AG04450 (cell line): ENCODE results near the gene SPATA31D1. TPM values are rescaled to one million over a fixed set of nuclear protein-coding genes. Genes with fewer than 3 reads are reported as not detected.

Experiments
- CTCF ChIA-PET: fragments of 300-600, 350-600 bp; formaldehyde crosslinking; extraction: SDS; loops from one replicate; lab custom pipeline; 2022; ENCODE audit warnings: antibody characterized with exemption, inconsistent platforms; lab: Charles Lee
- POLR2A ChIA-PET: fragments of 350-600 bp; formaldehyde crosslinking; extraction: SDS; loops from one replicate; lab custom pipeline; 2021; ENCODE audit warnings: antibody characterized with exemption, inconsistent platforms; lab: Yijun Ruan, JAX
- DNase-seq: peaks from one replicate; pipeline ENCODE4 v3.0.0-alpha.2; 2011; ENCODE audit warnings: low read depth, low spot score
- H3K27ac ChIP-seq: one replicate; pipeline ENCODE4 v1.5.1; 2012; ENCODE audit warnings: low read depth, low read length, control low read depth
- H3K27me3 ChIP-seq: one replicate; pipeline ENCODE4 v1.6.0; 2012; ENCODE audit warnings: low read length; ENCODE audit not compliant: control insufficient read depth, insufficient read depth
- H3K4me3 ChIP-seq: 2 replicates; pipeline ENCODE4 v1.5.1; 2011; ENCODE audit warnings: mild to moderate bottlenecking, low read depth, low read length, control low read depth
- H3K9me3 ChIP-seq: 2 replicates; pipeline ENCODE4 v1.5.1; 2012; ENCODE audit warnings: low read length; ENCODE audit not compliant: control insufficient read depth, insufficient read depth
- polyA plus RNA-seq: library from polyadenylated mRNA; depleted of rRNA; stranded (reverse); fragments of >200 nt; gene quantifications from 2 replicates; pipeline ENCODE4 v1.2.3, GENCODE V29; 2011
- TF ChIP-seq, protein P1 (sequence below): IDR thresholded peaks from 2 replicates; pipeline ENCODE4 v1.5.1; 2011; ENCODE audit warnings: low read depth, low read length, control low read depth, inconsistent platforms

Gene SPATA31D1
- polyA plus RNA-seq, 1 experiment, result not detected

DNA sequence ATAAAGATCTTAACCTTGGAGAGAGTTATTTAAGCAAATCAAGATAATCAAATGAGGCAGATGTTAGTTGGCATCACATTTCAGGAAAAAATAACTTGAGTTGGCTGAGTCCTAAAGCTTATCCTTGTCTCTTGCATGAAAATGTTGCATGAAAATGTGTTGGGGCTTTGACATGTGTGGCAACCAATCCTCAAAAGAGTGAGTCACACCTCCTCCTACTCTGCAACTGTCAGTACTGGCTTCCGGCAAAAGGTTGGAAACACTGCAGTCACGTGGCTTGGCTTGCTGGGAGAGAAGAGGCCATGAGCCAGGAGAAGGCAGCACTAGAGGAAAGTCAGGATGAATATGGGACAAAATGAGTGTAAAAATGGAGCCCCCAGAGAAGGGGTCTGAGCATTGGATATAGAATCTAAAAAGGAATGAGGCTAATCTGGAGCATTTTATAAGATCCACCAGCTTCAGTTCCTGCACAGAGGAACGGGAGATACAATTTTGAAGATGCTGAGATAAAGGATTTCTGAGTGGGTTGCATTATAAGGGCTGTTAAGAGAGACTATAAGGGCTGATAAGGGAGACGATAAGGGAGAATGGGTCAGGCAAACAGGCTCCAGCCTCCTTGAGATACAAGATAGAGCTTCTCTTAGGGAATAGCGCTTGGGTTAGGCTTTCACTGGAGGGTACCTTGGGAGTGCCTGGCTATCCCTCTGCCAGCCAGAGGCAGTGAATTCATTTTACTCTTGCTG is 43.1 kb downstream of the SPATA31D1 start:
- TF ChIP-seq, protein P1, sequence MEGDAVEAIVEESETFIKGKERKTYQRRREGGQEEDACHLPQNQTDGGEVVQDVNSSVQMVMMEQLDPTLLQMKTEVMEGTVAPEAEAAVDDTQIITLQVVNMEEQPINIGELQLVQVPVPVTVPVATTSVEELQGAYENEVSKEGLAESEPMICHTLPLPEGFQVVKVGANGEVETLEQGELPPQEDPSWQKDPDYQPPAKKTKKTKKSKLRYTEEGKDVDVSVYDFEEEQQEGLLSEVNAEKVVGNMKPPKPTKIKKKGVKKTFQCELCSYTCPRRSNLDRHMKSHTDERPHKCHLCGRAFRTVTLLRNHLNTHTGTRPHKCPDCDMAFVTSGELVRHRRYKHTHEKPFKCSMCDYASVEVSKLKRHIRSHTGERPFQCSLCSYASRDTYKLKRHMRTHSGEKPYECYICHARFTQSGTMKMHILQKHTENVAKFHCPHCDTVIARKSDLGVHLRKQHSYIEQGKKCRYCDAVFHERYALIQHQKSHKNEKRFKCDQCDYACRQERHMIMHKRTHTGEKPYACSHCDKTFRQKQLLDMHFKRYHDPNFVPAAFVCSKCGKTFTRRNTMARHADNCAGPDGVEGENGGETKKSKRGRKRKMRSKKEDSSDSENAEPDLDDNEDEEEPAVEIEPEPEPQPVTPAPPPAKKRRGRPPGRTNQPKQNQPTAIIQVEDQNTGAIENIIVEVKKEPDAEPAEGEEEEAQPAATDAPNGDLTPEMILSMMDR, result no peak
- Histone ChIP-seq H3K9me3 (no peaks in the 10 kb centered on the region), H3K27ac (no peak overlapping the region), H3K27me3 (no peaks in the 10 kb centered on the region), H3K4me3 (no peak overlapping the region)
- CTCF ChIA-PET, result interaction anchor here (0.7 kb wide), 1 partner anchor 575 kb away, joined by 5 read pairs; no protein-coding TSS in a partner anchor
- POLR2A ChIA-PET, result interaction anchor here (0.7 kb wide), 1 partner anchor 361 kb away, joined by 3 read pairs; no protein-coding TSS in a partner anchor
- peak; percentile 30 for DNase-seq

DNA sequence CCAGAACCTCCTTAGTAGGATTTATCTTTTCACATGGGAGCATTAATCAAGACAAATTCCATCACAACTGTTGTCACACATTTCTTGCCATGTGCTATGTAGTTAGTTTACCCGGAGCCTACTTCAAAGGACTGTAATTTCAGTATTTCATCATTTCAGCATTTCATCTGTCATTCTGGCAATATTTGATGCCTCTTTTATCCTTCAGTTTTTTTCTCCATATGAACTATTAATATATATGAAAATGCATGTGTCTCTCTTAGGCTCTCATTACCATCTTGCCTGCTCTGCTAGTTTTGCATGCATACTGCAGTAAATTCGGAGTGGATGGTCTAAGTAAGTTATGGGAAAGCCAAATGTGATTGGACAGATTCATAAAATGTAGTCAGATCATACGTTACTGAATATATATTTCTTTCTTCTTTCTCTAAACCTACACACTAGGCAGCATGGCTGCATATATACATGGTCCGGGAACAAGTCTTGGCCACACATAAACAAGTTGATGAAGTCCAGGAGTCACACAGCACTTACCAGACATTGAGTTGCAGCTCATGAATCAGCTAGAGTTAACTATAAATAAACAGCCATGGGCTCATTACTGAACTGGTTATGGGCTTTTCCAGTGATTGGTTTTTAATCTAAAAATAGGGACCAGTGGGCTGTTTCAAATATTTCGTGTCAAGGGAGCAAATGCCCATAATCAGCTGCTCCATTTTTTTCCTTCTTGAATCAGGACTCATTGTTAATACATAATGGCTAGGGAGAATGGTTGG is 46.6 kb downstream of the SPATA31D1 start:
- Histone ChIP-seq H3K9me3 (no peaks in the 10 kb centered on the region), H3K4me3 (no peak overlapping the region), H3K27ac (no peak overlapping the region), H3K27me3 (no peaks in the 10 kb centered on the region)
- ChIA-PET POLR2A (no interaction called here), CTCF (no interaction called here)
- DNase-seq, result peak; percentile 10
- TF ChIP-seq, protein P1, result no peak

GRCh38 chr9:82036086-82036485 is 47.5 kb downstream of the SPATA31D1 start:
- Histone ChIP-seq H3K27me3 (no peaks in the 10 kb centered on the region), H3K27ac (no peak overlapping the region), H3K9me3 (no peaks in the 10 kb centered on the region), H3K4me3 (no peak overlapping the region)
- DNase-seq, result no peak
- POLR2A ChIA-PET, result no interaction called here
- CTCF ChIA-PET, result no interaction called here
- TF ChIP-seq, protein P1, result no peak

- ChIA-PET CTCF (no interaction called here), POLR2A (no interaction called here)
- H3K27ac ChIP-seq, result no peak overlapping the region
- no peak for DNase-seq
- H3K27me3 ChIP-seq, result no peaks in the 10 kb centered on the region
- TF ChIP-seq, protein P1, result no peak
- no peak overlapping the region for H3K4me3 ChIP-seq
- H3K9me3 ChIP-seq, result no peaks in the 10 kb centered on the region
These were observed 48.6 kb downstream of the SPATA31D1 start for GRCh38 chr9:82037126-82037525.

GRCh38 chr9:82038897-82039296 is 50.3 kb downstream of the SPATA31D1 start:
- TF ChIP-seq, protein P1, result no peak
- POLR2A ChIA-PET, result no interaction called here
- Histone ChIP-seq H3K27me3 (no peaks in the 10 kb centered on the region), H3K9me3 (no peaks in the 10 kb centered on the region), H3K27ac (no peak overlapping the region), H3K4me3 (no peak overlapping the region)
- DNase-seq, result no peak
- CTCF ChIA-PET, result no interaction called here
